Neural progenitor cell (in vitro differentiated cells): ENCODE measurements around the gene MT1E. TPM values are rescaled to one million over a fixed set of nuclear protein-coding genes. Genes with fewer than 3 reads are reported as not detected.

Experiments
- DNase-seq: peaks from one replicate; pipeline ENCODE4 v3.0.0-alpha.2; 2016; ENCODE audit warnings: low spot score
- H2AFZ ChIP-seq: fragments of 200-600 bp; sonication (generic); replicated peaks from 2 replicates; pipeline ENCODE4 v1.6.1; 2016; ENCODE audit warnings: antibody characterized with exemption
- H3F3A ChIP-seq: fragments of 200-600 bp; sonication (generic); 2 replicates; pipeline ENCODE4 v1.6.1; 2016; ENCODE audit warnings: antibody characterized with exemption, low read depth
- H3K27ac ChIP-seq: fragments of 200-600 bp; sonication (generic); 2 replicates; pipeline ENCODE4 v1.5.1; 2016; ENCODE audit warnings: mild to moderate bottlenecking
- H3K27me3 ChIP-seq: fragments of 200-600 bp; sonication (generic); 2 replicates; pipeline ENCODE4 v1.6.1; 2016; ENCODE audit warnings: mild to moderate bottlenecking, moderate library complexity
- H3K36me3 ChIP-seq: fragments of 200-600 bp; sonication (generic); 2 replicates; pipeline ENCODE4 v1.5.1; 2016
- H3K4me1 ChIP-seq: fragments of 200-600 bp; sonication (generic); 2 replicates; pipeline ENCODE4 v1.6.1; 2016; ENCODE audit warnings: mixed run types
- H3K4me2 ChIP-seq: fragments of 200-600 bp; sonication (generic); 2 replicates; pipeline ENCODE4 v1.6.1; 2016
- H3K4me3 ChIP-seq: fragments of 200-600 bp; sonication (generic); 2 replicates; pipeline ENCODE4 v1.5.1; 2016
- H3K79me2 ChIP-seq: fragments of 200-600 bp; sonication (generic); 2 replicates; pipeline ENCODE4 v1.6.1; 2016; ENCODE audit warnings: low read depth
- H3K9ac ChIP-seq: fragments of 200-600 bp; sonication (generic); 2 replicates; pipeline ENCODE4 v1.6.1; 2016
- H3K9me3 ChIP-seq: fragments of 200-600 bp; sonication (generic); 2 replicates; pipeline ENCODE4 v1.5.1; 2016; ENCODE audit warnings: low read depth
- H4K20me1 ChIP-seq: fragments of 200-600 bp; sonication (generic); 2 replicates; pipeline ENCODE4 v1.6.1; 2016; ENCODE audit warnings: low read depth
- H3K27ac Mint-ChIP-seq: 3 replicates; pipeline ENCODE4 v1.8.0; 2021; ENCODE audit warnings: mixed read lengths
- H3K27me3 Mint-ChIP-seq: 2 replicates; pipeline ENCODE4 v1.8.0; 2022; ENCODE audit warnings: low read depth, mild to moderate bottlenecking, inconsistent platforms, moderate library complexity, mixed read lengths; ENCODE audit not compliant: insufficient read depth
- H3K36me3 Mint-ChIP-seq: 3 replicates; pipeline ENCODE4 v1.8.0; 2021; ENCODE audit warnings: mixed read lengths
- H3K4me1 Mint-ChIP-seq: 3 replicates; pipeline ENCODE4 v1.8.0; 2021; ENCODE audit warnings: mixed read lengths
- H3K4me3 Mint-ChIP-seq: 3 replicates; pipeline ENCODE4 v1.8.0; 2021; ENCODE audit warnings: mild to moderate bottlenecking, moderate library complexity, mixed read lengths
- H3K9me3 Mint-ChIP-seq: 3 replicates; pipeline ENCODE4 v1.8.0; 2020; ENCODE audit warnings: mixed read lengths
- CTCF ChIP-seq: fragments of 200-600 bp; sonication (generic); IDR thresholded peaks from 2 replicates; pipeline ENCODE4 v1.5.1; 2017; ENCODE audit warnings: antibody characterized with exemption, mild to moderate bottlenecking
- EZH2 ChIP-seq: fragments of 200-600 bp; sonication (generic); IDR thresholded peaks from 2 replicates; pipeline ENCODE4 v1.6.1; 2017; ENCODE audit warnings: antibody characterized with exemption, mild to moderate bottlenecking, moderate library complexity
- EZH2phosphoT487 ChIP-seq: fragments of 200-600 bp; sonication (generic); IDR thresholded peaks from 2 replicates; pipeline ENCODE4 v1.6.1; 2017; ENCODE audit warnings: antibody characterized with exemption
- total RNA-seq: library from RNA; depleted of rRNA; stranded (reverse); fragments of >200 nt; gene quantifications from 2 replicates; pipeline ENCODE4 v1.2.3, GENCODE V29; 2015; ENCODE audit warnings: low replicate concordance

The MT1E gene
- total RNA-seq: 1.9 and 2.4 TPM in 2 replicates

- H3K27ac ChIP-seq: no peak within 1 kb of the TSS
- H2AFZ ChIP-seq: peak within 1 kb of the TSS; percentile 86
- peaks cover 100% of the 10 kb centered on the region for H3K27me3 ChIP-seq
- peak; percentile 71 for DNase-seq
- H3K4me3 ChIP-seq: peak within 1 kb of the TSS; percentile 54
- H4K20me1 ChIP-seq: peaks cover 32% of the 10 kb centered on the region
- no peaks in the 10 kb centered on the region for H3K36me3 ChIP-seq
- Mint-ChIP-seq H3K27ac (no peak within 1 kb of the TSS), H3K4me1 (peaks cover 15% of the 10 kb centered on the region), H3K9me3 (no peaks in the 10 kb centered on the region), H3K27me3 (peaks cover 62% of the 10 kb centered on the region), H3K4me3 (peak within 1 kb of the TSS; percentile 82), H3K36me3 (no peaks in the 10 kb centered on the region)
- no peak within 1 kb of the TSS for H3K9ac ChIP-seq
- TF ChIP-seq CTCF (no peak), EZH2phosphoT487 (peak; percentile 96), EZH2 (peak; percentile 98)
- no peaks in the 10 kb centered on the region for H3K79me2 ChIP-seq
- H3K4me1 ChIP-seq: no peaks in the 10 kb centered on the region
- no peaks in the 10 kb centered on the region for H3K9me3 ChIP-seq
- H3K4me2 ChIP-seq: peak within 1 kb of the TSS; percentile 89
- H3F3A ChIP-seq: peaks cover 6% of the 10 kb centered on the region
These were observed at the start of gene MT1E for GRCh38 chr16:56625140-56625942. Gene MT1E (plus strand): TSS chr16:56625781. CDS start chr16:56625852, 71 bp downstream.

- TF ChIP-seq EZH2phosphoT487 (no peak), EZH2 (no peak), CTCF (peak; percentile 75)
- Mint-ChIP-seq H3K36me3 (no peaks in the 10 kb centered on the region), H3K4me3 (no peak overlapping the region), H3K27ac (no peak overlapping the region), H3K27me3 (peaks cover 5% of the 10 kb centered on the region), H3K4me1 (no peaks in the 10 kb centered on the region), H3K9me3 (peaks cover 15% of the 10 kb centered on the region)
- Histone ChIP-seq H3F3A (no peaks in the 10 kb centered on the region), H4K20me1 (no peaks in the 10 kb centered on the region), H3K4me2 (no peak overlapping the region), H3K9ac (no peak overlapping the region), H2AFZ (no peak overlapping the region), H3K4me3 (no peak overlapping the region), H3K27ac (no peak overlapping the region), H3K27me3 (no peaks in the 10 kb centered on the region), H3K9me3 (no peaks in the 10 kb centered on the region), H3K79me2 (no peaks in the 10 kb centered on the region), H3K36me3 (no peaks in the 10 kb centered on the region), H3K4me1 (no peaks in the 10 kb centered on the region)
- peak; percentile 72 for DNase-seq
These were observed 48.8 kb upstream of the MT1E start for GRCh38 chr16:56576585-56577299.

- H2AFZ ChIP-seq: no peak overlapping the region
- no peaks in the 10 kb centered on the region for H3K4me1 Mint-ChIP-seq
- no peak overlapping the region for H3K27ac Mint-ChIP-seq
These were observed 48.3 kb upstream of the MT1E start for GRCh38 chr16:56577300-56577625.

More at GRCh38 chr16:56577300-56577625, 48.3 kb upstream of the MT1E start:
- no peak overlapping the region for H3K4me3 ChIP-seq
- no peak for DNase-seq
- H3K79me2 ChIP-seq: no peaks in the 10 kb centered on the region
- H3K36me3 Mint-ChIP-seq: no peaks in the 10 kb centered on the region
- H3K4me2 ChIP-seq: no peak overlapping the region
- H3F3A ChIP-seq: no peaks in the 10 kb centered on the region
- peaks cover 15% of the 10 kb centered on the region for H3K9me3 Mint-ChIP-seq
- no peaks in the 10 kb centered on the region for H3K4me1 ChIP-seq
- no peak overlapping the region for H3K27ac ChIP-seq
- no peak for TF ChIP-seq CTCF
- TF ChIP-seq EZH2: no peak
- no peak for TF ChIP-seq EZH2phosphoT487
- H3K27me3 Mint-ChIP-seq: peaks cover 5% of the 10 kb centered on the region
- peaks cover 4% of the 10 kb centered on the region for H3K27me3 ChIP-seq
- H4K20me1 ChIP-seq: no peaks in the 10 kb centered on the region
- no peaks in the 10 kb centered on the region for H3K36me3 ChIP-seq
- H3K9me3 ChIP-seq: no peaks in the 10 kb centered on the region
- no peak overlapping the region for H3K4me3 Mint-ChIP-seq
- H3K9ac ChIP-seq: no peak overlapping the region
